Measurements from ENCODE around the gene LAMA3.

- no peak for TF ChIP-seq CTCF (conservative IDR thresholded peaks at IDR 0.05; ENCODE audit: low read length)
- TF ChIP-seq EZH2phosphoT487 (IDR thresholded peaks at IDR 0.05; ENCODE audit: borderline replicate concordance) = no peak
These were observed 125.8 kb downstream of the LAMA3 start for GRCh38 chr18:23814991-23815614.

Data from Loucy (cell line).